ENCODE measurements around the gene CSAD. TPM values are rescaled to one million over a fixed set of nuclear protein-coding genes. Genes with fewer than 3 reads are reported as not detected.

CSAD gene
- total and polyA plus RNA-seq, 2 of the 13 experiments (the other 11 are each of a cell fraction or from before 2014, with no cell fraction given): 7.2 to 23.5 TPM

- FAIRE-seq: no peak
- 15% methylated on average over 1 of the region's 1 CpG for WGBS (ENCODE audit: low lambda C conversion rate)
Measured at GRCh38 chr12:53201177-53201541, 20.4 kb upstream of the CSAD start.

More at GRCh38 chr12:53201177-53201541, 20.4 kb upstream of the CSAD start:
- no peaks in the 10 kb centered on the region for H3K36me3 ChIP-seq (replicated peaks in 1 of 2; ENCODE audit: control insufficient read depth in 1 of 2, insufficient read depth in 2 of 2, low read length in 2 of 2)
- H3K27ac ChIP-seq (ENCODE audit: extremely low read length, insufficient read depth, low read length): no peak overlapping the region
- H3K4me3 ChIP-seq (replicated peaks in 1 of 3; ENCODE audit: insufficient read depth in 1 of 3, low read depth in 2 of 3, low read length in 3 of 3): no peak overlapping the region; a peak in 1 of 6 replicates
- H3K79me2 ChIP-seq (ENCODE audit: insufficient read depth, low read length): no peaks in the 10 kb centered on the region
- no peak overlapping the region for H3K9ac ChIP-seq (ENCODE audit: insufficient read depth, low read depth, low read length)
- no TSS peak for BruUV-seq (replicated peaks)
- peaks cover 34% of the 10 kb centered on the region for H3K4me1 ChIP-seq (ENCODE audit: insufficient read depth, low read length)
- intact Hi-C loops (cut with micrococcal nuclease; ENCODE audit: unreplicated experiment): no loop called here
- H4K20me1 ChIP-seq (ENCODE audit: insufficient read depth, low read length): no peaks in the 10 kb centered on the region
- CTCF ChIA-PET (ENCODE audit: low intra/inter-chr PET ratio, low total read pairs): no interaction called here
- in situ Hi-C loops (cut with HindIII; ENCODE audit: extremely low pct_ligation_motif_present, low pct_unique_long_range_greater_than_20kb): no loop called here
- peaks cover 0 to 8% of the 10 kb centered on the region in 2 experiments; a peak in 1 of 5 replicates for H3K27me3 ChIP-seq (ENCODE audit: control insufficient read depth in 1 of 2, insufficient read depth in 2 of 2, low read length in 2 of 2)
- POLR2A ChIA-PET: interaction anchor here (0.9 to 1.2 kb wide), 2 partner anchors 21 to 120 kb away, joined by 3 to 4 read pairs; partner anchors contain the start of gene AAAS
- TF ChIP-seq ZNF547 (CRISPR knock-in tag; IDR thresholded peaks at IDR 0.05): no peak
- TF ChIP-seq ZHX2 (IDR thresholded peaks at IDR 0.05; ENCODE audit: low read depth): no peak
- no peak for TF ChIP-seq ZHX2 (CRISPR knock-in tag; IDR thresholded peaks at IDR 0.05; ENCODE audit: borderline replicate concordance)
- no peak for TF ChIP-seq RFX5 (IDR thresholded peaks at IDR 0.05; ENCODE audit: low read depth, low read length)
- no peak for TF ChIP-seq THAP11 (CRISPR knock-in tag; IDR thresholded peaks at IDR 0.05)
- TF ChIP-seq CCDC6 (CRISPR knock-in tag; IDR thresholded peaks at IDR 0.05): no peak
- TF ChIP-seq, protein P1, sequence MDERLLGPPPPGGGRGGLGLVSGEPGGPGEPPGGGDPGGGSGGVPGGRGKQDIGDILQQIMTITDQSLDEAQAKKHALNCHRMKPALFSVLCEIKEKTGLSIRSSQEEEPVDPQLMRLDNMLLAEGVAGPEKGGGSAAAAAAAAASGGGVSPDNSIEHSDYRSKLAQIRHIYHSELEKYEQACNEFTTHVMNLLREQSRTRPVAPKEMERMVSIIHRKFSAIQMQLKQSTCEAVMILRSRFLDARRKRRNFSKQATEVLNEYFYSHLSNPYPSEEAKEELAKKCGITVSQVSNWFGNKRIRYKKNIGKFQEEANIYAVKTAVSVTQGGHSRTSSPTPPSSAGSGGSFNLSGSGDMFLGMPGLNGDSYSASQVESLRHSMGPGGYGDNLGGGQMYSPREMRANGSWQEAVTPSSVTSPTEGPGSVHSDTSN (CRISPR knock-in tag; IDR thresholded peaks at IDR 0.05): no peak
- no peak for TF ChIP-seq ZNF280D (CRISPR knock-in tag; IDR thresholded peaks at IDR 0.05)
- no peak for TF ChIP-seq DNMT1 (CRISPR knock-in tag; IDR thresholded peaks at IDR 0.05)
- TF ChIP-seq SNAI1 (CRISPR knock-in tag; IDR thresholded peaks at IDR 0.05; ENCODE audit: borderline replicate concordance): no peak
- no peak for TF ChIP-seq MXI1 (IDR thresholded peaks at IDR 0.05; ENCODE audit: borderline replicate concordance, low read depth, low read length)
- TF ChIP-seq ZNF615 (CRISPR knock-in tag; IDR thresholded peaks at IDR 0.05; ENCODE audit: borderline replicate concordance): no peak
- TF ChIP-seq TCF12 (IDR thresholded peaks at IDR 0.05): no peak
- TF ChIP-seq TCF12 (CRISPR knock-in tag; IDR thresholded peaks at IDR 0.05): no peak
- TF ChIP-seq SIN3A (IDR thresholded peaks at IDR 0.05; ENCODE audit: borderline replicate concordance, low read depth, low read length): no peak
- H2AFZ ChIP-seq (ENCODE audit: low read length): no peak overlapping the region
- ATAC-seq (no peak), DNase-seq (ENCODE audit: low spot score) (no peak)
- no peak overlapping the region for H3K4me2 ChIP-seq (ENCODE audit: low read depth, low read length)
- no peaks in the 10 kb centered on the region for H3K9me3 ChIP-seq (ENCODE audit: low read length)

Data from HepG2 (cell line).